Activated naive CD8-positive, alpha-beta T cell (primary cell): Measurements from ENCODE around the gene LGR5.

Experiments used
- H3K27ac Mint-ChIP-seq: one replicate; pipeline ENCODE4 v1.8.0; 2021; ENCODE audit warnings: mixed read lengths
- H3K27me3 Mint-ChIP-seq: one replicate; pipeline ENCODE4 v1.8.0; 2021; ENCODE audit warnings: mixed read lengths
- H3K36me3 Mint-ChIP-seq: one replicate; pipeline ENCODE4 v1.8.0; 2021; ENCODE audit warnings: mixed read lengths
- H3K4me1 Mint-ChIP-seq: one replicate; pipeline ENCODE4 v1.8.0; 2021; ENCODE audit warnings: low read depth, mixed read lengths
- H3K4me3 Mint-ChIP-seq: one replicate; pipeline ENCODE4 v1.8.0; 2021; ENCODE audit warnings: mild to moderate bottlenecking, mixed read lengths
- H3K9me3 Mint-ChIP-seq: one replicate; pipeline ENCODE4 v1.8.0; 2021; ENCODE audit warnings: low read depth, mixed read lengths

LGR5 gene

GRCh38 chr12:71448150-71448581 lies 8.6 kb downstream of the LGR5 start:
- Mint-ChIP-seq H3K4me3 (no peak overlapping the region), H3K9me3 (no peaks in the 10 kb centered on the region), H3K36me3 (no peaks in the 10 kb centered on the region), H3K4me1 (no peaks in the 10 kb centered on the region), H3K27ac (no peak overlapping the region), H3K27me3 (peaks cover 19% of the 10 kb centered on the region)

GRCh38 chr12:71449373-71450070 lies 9.9 kb downstream of the LGR5 start:
- Mint-ChIP-seq H3K4me3 (no peak overlapping the region), H3K9me3 (no peaks in the 10 kb centered on the region), H3K27ac (no peak overlapping the region), H3K36me3 (no peaks in the 10 kb centered on the region), H3K4me1 (no peaks in the 10 kb centered on the region), H3K27me3 (peaks cover 22% of the 10 kb centered on the region)

GRCh38 chr12:71452006-71452405 lies 12.4 kb downstream of the LGR5 start:
- no peaks in the 10 kb centered on the region for H3K36me3 Mint-ChIP-seq
- H3K4me1 Mint-ChIP-seq = no peaks in the 10 kb centered on the region
- no peak overlapping the region for H3K27ac Mint-ChIP-seq
- no peaks in the 10 kb centered on the region for H3K9me3 Mint-ChIP-seq
- no peak overlapping the region for H3K4me3 Mint-ChIP-seq
- H3K27me3 Mint-ChIP-seq = peaks cover 20% of the 10 kb centered on the region

- H3K9me3 Mint-ChIP-seq = no peaks in the 10 kb centered on the region
- H3K4me1 Mint-ChIP-seq = no peaks in the 10 kb centered on the region
- H3K36me3 Mint-ChIP-seq = no peaks in the 10 kb centered on the region
- H3K27ac Mint-ChIP-seq = no peak overlapping the region
- H3K27me3 Mint-ChIP-seq = peaks cover 20% of the 10 kb centered on the region
- no peak overlapping the region for H3K4me3 Mint-ChIP-seq
Observed at GRCh38 chr12:71455028-71455737, 15.6 kb downstream of the LGR5 start.

- H3K27ac Mint-ChIP-seq = no peak overlapping the region
- H3K36me3 Mint-ChIP-seq = no peaks in the 10 kb centered on the region
- no peak overlapping the region for H3K4me3 Mint-ChIP-seq
- no peaks in the 10 kb centered on the region for H3K9me3 Mint-ChIP-seq
- peaks cover 19% of the 10 kb centered on the region for H3K27me3 Mint-ChIP-seq
- H3K4me1 Mint-ChIP-seq = no peaks in the 10 kb centered on the region
Observed at GRCh38 chr12:71456316-71456715, 16.7 kb downstream of the LGR5 start.

GRCh38 chr12:71456990-71457389 lies 17.4 kb downstream of the LGR5 start:
- no peaks in the 10 kb centered on the region for H3K4me1 Mint-ChIP-seq
- no peaks in the 10 kb centered on the region for H3K36me3 Mint-ChIP-seq
- H3K4me3 Mint-ChIP-seq = no peak overlapping the region
- H3K27me3 Mint-ChIP-seq = peaks cover 17% of the 10 kb centered on the region
- H3K27ac Mint-ChIP-seq = no peak overlapping the region
- H3K9me3 Mint-ChIP-seq = no peaks in the 10 kb centered on the region

- no peaks in the 10 kb centered on the region for H3K4me1 Mint-ChIP-seq
- no peak overlapping the region for H3K27ac Mint-ChIP-seq
- no peaks in the 10 kb centered on the region for H3K9me3 Mint-ChIP-seq
- H3K36me3 Mint-ChIP-seq = no peaks in the 10 kb centered on the region
- H3K4me3 Mint-ChIP-seq = no peak overlapping the region
- peaks cover 1% of the 10 kb centered on the region for H3K27me3 Mint-ChIP-seq
Observed at GRCh38 chr12:71460318-71460717, 20.7 kb downstream of the LGR5 start.

GRCh38 chr12:71460850-71461609 lies 21.4 kb downstream of the LGR5 start:
- Mint-ChIP-seq H3K36me3 (no peaks in the 10 kb centered on the region), H3K27me3 (peaks cover 1% of the 10 kb centered on the region), H3K27ac (no peak overlapping the region), H3K4me3 (no peak overlapping the region), H3K4me1 (no peaks in the 10 kb centered on the region), H3K9me3 (no peaks in the 10 kb centered on the region)

GRCh38 chr12:71461787-71462328 lies 22.3 kb downstream of the LGR5 start:
- Mint-ChIP-seq H3K36me3 (no peaks in the 10 kb centered on the region), H3K27ac (no peak overlapping the region), H3K4me1 (no peaks in the 10 kb centered on the region), H3K4me3 (no peak overlapping the region), H3K27me3 (peaks cover 1% of the 10 kb centered on the region), H3K9me3 (no peaks in the 10 kb centered on the region)

GRCh38 chr12:71465796-71466195 lies 26.2 kb downstream of the LGR5 start:
- Mint-ChIP-seq H3K4me1 (no peaks in the 10 kb centered on the region), H3K27me3 (peaks cover 1% of the 10 kb centered on the region), H3K27ac (no peak overlapping the region), H3K36me3 (no peaks in the 10 kb centered on the region), H3K4me3 (no peak overlapping the region), H3K9me3 (no peaks in the 10 kb centered on the region)

GRCh38 chr12:71469258-71469750 lies 29.7 kb downstream of the LGR5 start:
- H3K27me3 Mint-ChIP-seq = peaks cover 5% of the 10 kb centered on the region
- no peaks in the 10 kb centered on the region for H3K4me1 Mint-ChIP-seq
- H3K27ac Mint-ChIP-seq = no peak overlapping the region
- H3K9me3 Mint-ChIP-seq = no peaks in the 10 kb centered on the region
- no peak overlapping the region for H3K4me3 Mint-ChIP-seq
- H3K36me3 Mint-ChIP-seq = no peaks in the 10 kb centered on the region

GRCh38 chr12:71472441-71472911 lies 32.9 kb downstream of the LGR5 start:
- Mint-ChIP-seq H3K27ac (no peak overlapping the region), H3K27me3 (peaks cover 9% of the 10 kb centered on the region), H3K36me3 (no peaks in the 10 kb centered on the region), H3K4me3 (no peak overlapping the region), H3K9me3 (no peaks in the 10 kb centered on the region), H3K4me1 (no peaks in the 10 kb centered on the region)

- peaks cover 9% of the 10 kb centered on the region for H3K27me3 Mint-ChIP-seq
- H3K9me3 Mint-ChIP-seq = no peaks in the 10 kb centered on the region
- no peak overlapping the region for H3K4me3 Mint-ChIP-seq
- H3K36me3 Mint-ChIP-seq = no peaks in the 10 kb centered on the region
- no peaks in the 10 kb centered on the region for H3K4me1 Mint-ChIP-seq
- no peak overlapping the region for H3K27ac Mint-ChIP-seq
Observed at GRCh38 chr12:71474791-71475190, 35.2 kb downstream of the LGR5 start.

GRCh38 chr12:71475280-71475679 lies 35.7 kb downstream of the LGR5 start:
- H3K9me3 Mint-ChIP-seq = no peaks in the 10 kb centered on the region
- H3K27ac Mint-ChIP-seq = no peak overlapping the region
- H3K4me3 Mint-ChIP-seq = no peak overlapping the region
- H3K4me1 Mint-ChIP-seq = no peaks in the 10 kb centered on the region
- no peaks in the 10 kb centered on the region for H3K36me3 Mint-ChIP-seq
- peaks cover 9% of the 10 kb centered on the region for H3K27me3 Mint-ChIP-seq

GRCh38 chr12:71476513-71476912 lies 36.9 kb downstream of the LGR5 start:
- no peak overlapping the region for H3K4me3 Mint-ChIP-seq
- H3K9me3 Mint-ChIP-seq = no peaks in the 10 kb centered on the region
- no peaks in the 10 kb centered on the region for H3K4me1 Mint-ChIP-seq
- H3K36me3 Mint-ChIP-seq = no peaks in the 10 kb centered on the region
- H3K27me3 Mint-ChIP-seq = peaks cover 6% of the 10 kb centered on the region
- H3K27ac Mint-ChIP-seq = no peak overlapping the region
